ENCODE data around the gene LDLRAD3.

The LDLRAD3 gene

GRCh38 chr11:35946766-35947165 is 2.9 kb downstream of the LDLRAD3 start:
- Histone ChIP-seq H3K9ac (ENCODE audit: low read length) (no peak overlapping the region), H3K27ac (ENCODE audit: low read length) (no peak overlapping the region), H3K4me1 (ENCODE audit: low read length) (no peaks in the 10 kb centered on the region), H3K9me3 (ENCODE audit: insufficient read depth, low read length) (no peaks in the 10 kb centered on the region), H3K4me3 (ENCODE audit: low read length) (no peak overlapping the region), H3K4me2 (ENCODE audit: low read length) (no peak overlapping the region), H3K36me3 (replicated peaks; ENCODE audit: low read depth, low read length) (no peaks in the 10 kb centered on the region), H2AFZ (ENCODE audit: low read depth, low read length) (no peak overlapping the region), H3K79me2 (ENCODE audit: low read length) (no peaks in the 10 kb centered on the region), H4K20me1 (ENCODE audit: insufficient read depth, low read length) (no peaks in the 10 kb centered on the region), H3K27me3 (ENCODE audit: low read depth, low read length) (peaks cover 13% of the 10 kb centered on the region)
- TF ChIP-seq CTCF (IDR thresholded peaks at IDR 0.05; ENCODE audit: low read depth, low read length) (no peak), EZH2phosphoT487 (IDR thresholded peaks at IDR 0.05; ENCODE audit: low read depth) (no peak)

GRCh38 chr11:35947437-35947836 is 3.6 kb downstream of the LDLRAD3 start:
- H3K27ac ChIP-seq (ENCODE audit: low read length), result no peak overlapping the region
- no peaks in the 10 kb centered on the region for H3K4me1 ChIP-seq (ENCODE audit: low read length)
- no peak overlapping the region for H3K9ac ChIP-seq (ENCODE audit: low read length)
- no peaks in the 10 kb centered on the region for H3K79me2 ChIP-seq (ENCODE audit: low read length)
- TF ChIP-seq CTCF (IDR thresholded peaks at IDR 0.05; ENCODE audit: low read depth, low read length), result no peak
- TF ChIP-seq EZH2phosphoT487 (IDR thresholded peaks at IDR 0.05; ENCODE audit: low read depth), result no peak
- no peak overlapping the region for H3K4me3 ChIP-seq (ENCODE audit: low read length)
- no peaks in the 10 kb centered on the region for H3K9me3 ChIP-seq (ENCODE audit: insufficient read depth, low read length)
- H4K20me1 ChIP-seq (ENCODE audit: insufficient read depth, low read length), result no peaks in the 10 kb centered on the region
- no peaks in the 10 kb centered on the region for H3K36me3 ChIP-seq (replicated peaks; ENCODE audit: low read depth, low read length)
- peaks cover 13% of the 10 kb centered on the region for H3K27me3 ChIP-seq (ENCODE audit: low read depth, low read length)
- H2AFZ ChIP-seq (ENCODE audit: low read depth, low read length), result no peak overlapping the region
- no peak overlapping the region for H3K4me2 ChIP-seq (ENCODE audit: low read length)

- Histone ChIP-seq H3K36me3 (replicated peaks; ENCODE audit: low read depth, low read length) (no peaks in the 10 kb centered on the region), H3K9me3 (ENCODE audit: insufficient read depth, low read length) (no peaks in the 10 kb centered on the region), H4K20me1 (ENCODE audit: insufficient read depth, low read length) (no peaks in the 10 kb centered on the region), H3K79me2 (ENCODE audit: low read length) (no peaks in the 10 kb centered on the region), H3K4me2 (ENCODE audit: low read length) (no peak overlapping the region), H3K4me3 (ENCODE audit: low read length) (no peak overlapping the region), H3K27me3 (ENCODE audit: low read depth, low read length) (peaks cover 13% of the 10 kb centered on the region), H2AFZ (ENCODE audit: low read depth, low read length) (no peak overlapping the region), H3K9ac (ENCODE audit: low read length) (no peak overlapping the region), H3K27ac (ENCODE audit: low read length) (no peak overlapping the region), H3K4me1 (ENCODE audit: low read length) (no peaks in the 10 kb centered on the region)
- no peak for TF ChIP-seq CTCF (IDR thresholded peaks at IDR 0.05; ENCODE audit: low read depth, low read length)
- no peak for TF ChIP-seq EZH2phosphoT487 (IDR thresholded peaks at IDR 0.05; ENCODE audit: low read depth)
These were observed 5.4 kb downstream of the LDLRAD3 start for GRCh38 chr11:35949242-35949641.

- no peak overlapping the region for H2AFZ ChIP-seq (ENCODE audit: low read depth, low read length)
- H3K36me3 ChIP-seq (replicated peaks; ENCODE audit: low read depth, low read length), result no peaks in the 10 kb centered on the region
- TF ChIP-seq EZH2phosphoT487 (IDR thresholded peaks at IDR 0.05; ENCODE audit: low read depth), result no peak
- no peak for TF ChIP-seq CTCF (IDR thresholded peaks at IDR 0.05; ENCODE audit: low read depth, low read length)
- H3K9me3 ChIP-seq (ENCODE audit: insufficient read depth, low read length), result no peaks in the 10 kb centered on the region
- H3K79me2 ChIP-seq (ENCODE audit: low read length), result no peaks in the 10 kb centered on the region
- no peaks in the 10 kb centered on the region for H3K4me1 ChIP-seq (ENCODE audit: low read length)
- no peak overlapping the region for H3K9ac ChIP-seq (ENCODE audit: low read length)
- no peaks in the 10 kb centered on the region for H4K20me1 ChIP-seq (ENCODE audit: insufficient read depth, low read length)
- peaks cover 13% of the 10 kb centered on the region for H3K27me3 ChIP-seq (ENCODE audit: low read depth, low read length)
- no peak overlapping the region for H3K4me2 ChIP-seq (ENCODE audit: low read length)
- no peak overlapping the region for H3K4me3 ChIP-seq (ENCODE audit: low read length)
- no peak overlapping the region for H3K27ac ChIP-seq (ENCODE audit: low read length)
These were observed 6.2 kb downstream of the LDLRAD3 start for GRCh38 chr11:35950082-35950481.
